GM18508 (cell line): ENCODE measurements around the gene CIITA.
"Not testable (repeated sequence)": the region's sequence is repeated elsewhere in the genome, so short reads cannot be mapped to it uniquely, and the experiment has no call there.

Source experiments
- ATAC-seq: cut with Tn5 transposase; IDR thresholded peaks from one replicate; pipeline ENCODE4 v1.9.1; 2021; ENCODE audit warnings: moderate number of reproducible peaks; ENCODE audit not compliant: insufficient read depth, unreplicated experiment

CIITA gene

DNA sequence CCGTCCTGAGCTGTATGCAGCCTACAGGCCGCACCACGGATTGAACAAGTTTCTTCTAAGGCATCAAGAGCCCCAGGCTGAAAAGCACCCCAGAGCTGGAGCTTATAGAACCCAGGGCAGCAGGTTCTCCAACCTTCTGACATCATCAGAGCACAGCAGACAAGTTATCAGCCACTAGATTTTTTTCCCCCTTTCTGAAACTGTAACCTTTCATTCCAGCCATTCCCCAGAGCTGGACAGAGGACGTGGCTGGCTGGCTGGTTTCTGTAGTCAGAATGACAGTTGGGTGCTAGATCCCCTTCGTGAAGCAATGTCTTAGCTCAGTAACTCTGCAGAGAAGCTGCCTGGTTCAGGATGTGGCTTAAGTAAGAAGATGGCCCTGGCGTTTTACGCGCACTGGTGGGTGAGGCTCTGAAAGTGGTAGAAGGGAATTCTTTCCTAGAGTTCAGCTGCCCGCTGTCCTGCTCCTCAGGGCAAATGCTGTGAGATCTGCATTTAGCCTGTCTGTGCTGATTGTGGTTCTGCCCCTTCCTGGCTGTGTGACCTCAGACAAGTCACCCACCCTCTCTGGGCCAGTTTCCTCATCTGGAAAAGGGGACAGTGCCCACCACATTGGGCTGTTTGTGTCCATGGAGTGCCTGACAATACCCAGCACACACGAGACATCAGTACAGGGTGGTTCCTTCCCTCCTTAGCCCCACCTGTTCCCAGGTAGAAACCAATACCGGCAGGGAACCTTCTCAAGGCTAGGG lies 56.1 kb downstream of the CIITA start:
- no peak for ATAC-seq

DNA sequence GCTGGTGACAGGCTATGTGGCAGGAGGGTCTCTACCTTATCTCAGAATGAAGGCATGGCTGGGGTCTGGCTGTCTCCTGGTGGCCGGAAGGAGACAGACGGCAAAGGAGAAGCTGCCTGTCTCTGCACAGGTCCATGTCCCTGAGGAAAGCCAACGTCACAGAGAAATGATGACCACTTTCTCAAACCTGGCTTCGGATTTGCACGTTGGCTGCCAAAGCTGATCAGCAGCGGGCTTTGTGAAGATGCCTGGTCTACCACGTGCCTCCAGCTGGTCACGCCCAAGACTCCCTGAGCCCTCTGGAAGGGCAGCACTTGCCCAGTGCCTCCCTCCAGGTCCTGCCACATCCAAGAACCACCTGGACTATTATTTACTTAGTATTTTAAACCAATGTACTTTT lies 56.9 kb downstream of the CIITA start:
- ATAC-seq, result no peak

DNA sequence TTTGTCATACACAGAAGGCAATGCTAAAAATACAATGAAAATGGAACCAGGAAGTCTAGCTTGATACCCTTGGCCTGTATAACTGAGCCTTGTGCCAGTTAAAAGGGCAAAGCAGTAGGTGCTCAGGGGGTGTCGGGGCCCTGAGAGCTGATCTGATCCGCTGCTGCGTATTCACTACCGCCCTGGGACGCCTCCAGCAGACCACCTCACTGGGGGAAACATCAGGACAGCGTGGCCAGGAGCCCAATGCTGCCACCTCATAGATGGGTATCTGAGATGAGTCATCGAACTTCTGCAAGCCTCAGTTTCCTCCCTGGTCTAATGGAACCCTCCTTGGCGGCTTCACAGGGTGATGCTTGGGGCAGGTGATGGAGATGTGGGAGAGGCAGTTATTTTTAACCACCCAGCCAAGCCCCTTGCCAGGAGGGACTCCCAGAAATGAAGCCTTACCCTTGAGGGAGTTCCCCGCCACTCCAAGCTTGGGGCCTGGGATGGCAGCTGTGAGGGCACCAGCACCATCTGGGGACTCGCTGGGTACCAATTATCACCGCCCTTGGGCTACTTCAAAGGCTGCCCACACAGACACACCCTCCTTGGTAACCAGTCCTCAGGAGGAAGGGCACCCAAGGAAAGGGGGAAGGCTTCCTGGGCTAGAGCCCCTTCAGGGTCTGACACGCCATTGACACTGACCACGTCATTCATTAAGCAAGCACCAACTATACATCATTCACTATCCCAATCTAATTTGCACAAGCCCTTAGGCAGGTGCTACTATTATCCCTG lies 57.5 kb downstream of the CIITA start:
- ATAC-seq, result no peak

GRCh38 chr16:10935226-10935915 lies 58.4 kb downstream of the CIITA start:
- ATAC-seq, result no peak

DNA sequence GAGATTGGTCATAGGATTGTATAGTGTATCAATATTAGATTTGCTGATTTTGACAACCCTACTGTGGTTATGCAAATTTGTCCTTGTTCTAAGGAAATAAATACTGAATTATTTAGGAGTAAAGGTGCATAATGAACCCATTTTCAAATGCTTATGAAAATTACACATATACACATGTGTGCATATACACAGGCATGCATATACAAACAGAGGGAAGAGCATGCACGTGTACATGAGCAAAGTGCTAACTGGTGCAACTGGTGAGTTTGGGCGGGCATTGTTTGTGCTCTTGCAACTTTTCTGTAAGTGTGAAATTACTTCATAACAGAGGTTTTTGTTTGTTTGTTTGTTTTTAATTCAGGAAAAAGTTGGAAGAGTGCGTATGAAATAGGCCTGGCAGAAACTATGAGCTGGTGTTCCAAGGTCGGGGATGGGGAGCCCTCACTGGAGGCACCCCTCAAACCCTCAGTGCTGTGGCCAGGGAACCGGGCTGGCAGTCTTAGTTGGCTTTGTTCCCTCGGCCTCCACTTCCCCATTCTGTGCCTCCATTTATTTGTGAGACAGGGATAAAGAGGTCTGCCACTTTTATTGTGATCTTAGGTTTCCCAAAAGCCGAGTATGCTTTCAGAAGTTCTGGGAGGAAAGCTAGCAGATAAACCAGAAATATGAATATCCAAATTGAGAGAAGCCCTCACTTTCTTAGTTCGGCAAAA lies 59.4 kb downstream of the CIITA start:
- ATAC-seq, result no peak

DNA sequence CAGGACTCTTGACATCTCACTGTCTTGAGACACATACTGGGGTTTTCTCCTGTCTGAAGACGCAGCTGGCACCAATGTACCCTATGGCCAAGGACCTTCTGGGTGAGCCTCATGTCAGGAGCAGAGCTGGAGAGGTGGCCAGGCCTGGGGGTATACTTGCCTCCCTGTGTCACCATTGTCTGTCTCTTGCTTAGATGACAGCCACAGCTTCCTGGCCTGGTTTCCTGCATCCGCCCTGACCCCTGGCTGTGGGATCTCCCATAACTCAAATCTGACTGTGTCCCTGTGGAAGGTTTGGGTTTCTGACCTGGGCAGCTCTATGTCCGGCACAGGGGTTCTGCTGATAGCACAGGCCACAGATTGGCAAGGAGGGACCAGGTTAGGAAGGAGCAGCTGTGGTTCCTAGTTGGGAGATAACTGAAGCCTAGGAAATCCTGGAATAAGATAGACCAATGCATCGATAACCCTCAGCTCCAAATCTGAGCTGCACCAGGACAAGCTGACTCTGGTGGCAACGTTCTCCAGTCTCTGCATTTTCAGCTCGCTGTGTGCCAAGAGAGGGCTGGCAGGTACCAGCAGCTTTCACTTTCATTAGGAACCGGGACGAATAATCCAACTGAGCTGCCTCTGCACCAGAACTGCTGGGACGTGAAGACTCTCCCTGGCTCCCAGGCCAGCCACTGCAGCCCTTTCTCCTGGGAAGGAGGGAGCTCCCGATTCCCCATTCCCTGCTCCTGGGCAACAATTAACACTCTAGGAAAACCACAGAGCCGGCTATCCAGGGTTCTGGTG lies 60.3 kb downstream of the CIITA start:
- no peak for ATAC-seq

- ATAC-seq, result no peak
Measured at GRCh38 chr16:10938321-10938720, 61.3 kb downstream of the CIITA start.

GRCh38 chr16:10938796-10939648 lies 62.0 kb downstream of the CIITA start:
- ATAC-seq, result no peak

DNA sequence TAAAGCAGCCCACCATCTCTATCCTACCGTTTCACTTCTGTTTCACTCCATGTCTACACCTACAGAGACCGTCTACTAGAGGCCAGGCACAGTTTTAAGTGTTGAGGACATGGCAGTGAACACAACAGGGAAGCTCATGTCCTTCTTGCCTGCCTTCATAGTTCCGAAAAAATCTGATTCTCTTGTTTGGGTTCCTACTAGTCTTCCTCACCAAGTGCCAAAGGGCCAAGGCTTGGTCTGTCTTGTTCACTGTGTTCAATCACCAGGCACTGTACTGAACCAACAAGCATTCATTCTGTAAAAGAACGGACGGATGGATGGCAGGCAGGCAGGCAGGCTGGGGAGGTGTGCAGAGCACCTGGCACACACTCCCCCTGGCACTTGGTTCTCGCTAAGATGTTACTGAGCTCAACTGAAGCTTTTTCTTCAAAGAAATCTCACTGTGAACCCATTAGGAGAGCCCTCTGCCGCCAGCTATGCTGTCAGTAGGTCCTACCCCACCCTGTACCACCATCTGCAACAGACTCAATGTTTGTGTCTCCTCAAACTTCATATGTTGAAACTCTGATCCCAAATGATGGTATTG lies 62.7 kb downstream of the CIITA start:
- ATAC-seq, result no peak

- no peak for ATAC-seq
Measured at GRCh38 chr16:10940501-10941079, 63.6 kb downstream of the CIITA start.

DNA sequence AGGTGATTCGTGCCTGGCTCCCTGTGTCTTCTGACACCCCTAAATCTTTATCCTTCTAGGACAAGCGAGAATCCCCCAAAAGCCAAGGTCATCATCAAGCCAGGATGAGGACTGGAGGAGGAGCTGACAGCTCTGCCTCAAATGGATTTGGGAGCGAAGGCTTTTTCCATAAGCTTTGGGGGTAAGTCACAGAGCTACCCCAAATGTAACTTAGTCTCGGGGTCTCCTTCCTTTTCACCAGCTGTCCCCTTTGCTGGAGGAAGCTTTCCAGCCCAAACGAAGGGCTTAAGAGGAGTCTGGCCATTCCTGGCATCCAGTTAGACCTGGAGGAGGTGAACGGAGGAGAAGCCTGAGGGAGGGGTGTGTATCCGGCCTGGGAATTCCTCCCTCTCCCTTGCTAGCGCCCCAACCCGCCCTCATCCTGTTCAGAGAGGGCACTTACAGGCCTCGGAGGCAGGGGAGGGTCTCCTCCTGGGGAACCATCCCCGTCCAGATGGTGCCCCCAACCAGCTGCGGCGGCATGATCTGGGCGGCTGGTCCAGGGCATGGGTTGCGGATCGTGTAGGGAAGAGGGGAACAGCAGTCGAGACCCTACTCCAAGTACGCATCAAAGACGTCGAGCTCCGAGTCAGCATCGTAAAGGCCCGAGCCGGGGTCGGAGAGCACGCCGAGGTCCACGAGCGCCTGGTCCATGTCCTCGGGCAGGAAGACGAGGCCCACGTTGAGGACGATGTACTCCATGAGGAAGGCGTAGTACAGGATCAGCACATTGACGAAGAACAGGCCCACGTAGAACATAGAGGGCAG lies 64.3 kb downstream of the CIITA start:
- ATAC-seq, result no peak

GRCh38 chr16:10941935-10942351 lies 64.9 kb downstream of the CIITA start:
- ATAC-seq, result not testable (repeated sequence)

DNA sequence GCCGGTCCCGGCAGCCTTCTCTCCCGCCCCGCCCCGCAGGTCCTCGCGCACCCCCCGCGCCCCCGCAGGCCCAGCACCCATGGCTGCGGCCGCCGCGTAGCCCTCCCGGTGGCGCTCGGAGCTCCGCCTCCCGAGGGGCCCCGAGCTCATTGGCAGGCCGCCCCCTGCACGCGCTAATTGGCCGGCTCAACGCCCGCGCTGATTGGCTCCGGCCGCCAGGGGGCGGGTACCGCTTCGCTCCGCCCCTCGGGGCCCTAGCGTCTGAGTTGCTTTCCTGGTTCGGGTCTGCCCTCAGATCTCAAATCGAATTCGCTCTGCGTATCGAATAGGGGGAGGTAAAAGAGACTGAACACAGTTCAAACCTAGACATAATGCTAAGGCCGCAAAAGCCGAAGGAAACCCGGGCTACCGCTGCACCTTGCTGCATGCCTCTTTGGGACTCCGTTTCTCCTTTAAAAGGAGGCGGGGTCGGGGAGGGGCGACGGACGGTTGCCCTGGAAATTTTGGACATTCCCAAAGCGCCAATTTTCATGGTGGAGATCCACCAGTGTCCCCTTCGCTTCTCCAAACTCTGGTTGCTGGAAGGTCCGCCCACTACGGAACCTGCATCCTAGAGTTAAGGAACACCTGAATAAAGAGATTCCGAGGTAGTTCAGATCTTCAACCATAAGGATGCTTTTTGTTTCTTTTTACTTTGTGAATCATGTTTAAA lies 65.5 kb downstream of the CIITA start, which contains the start of gene DEXI:
Gene DEXI (minus strand): TSS at position 117 of the 712 bp plus-strand sequence. CDS start 463 bp downstream, outside the sequence.
- ATAC-seq, result no peak

- no peak for ATAC-seq
Measured at GRCh38 chr16:10943064-10943353, 66.0 kb downstream of the CIITA start.

DNA sequence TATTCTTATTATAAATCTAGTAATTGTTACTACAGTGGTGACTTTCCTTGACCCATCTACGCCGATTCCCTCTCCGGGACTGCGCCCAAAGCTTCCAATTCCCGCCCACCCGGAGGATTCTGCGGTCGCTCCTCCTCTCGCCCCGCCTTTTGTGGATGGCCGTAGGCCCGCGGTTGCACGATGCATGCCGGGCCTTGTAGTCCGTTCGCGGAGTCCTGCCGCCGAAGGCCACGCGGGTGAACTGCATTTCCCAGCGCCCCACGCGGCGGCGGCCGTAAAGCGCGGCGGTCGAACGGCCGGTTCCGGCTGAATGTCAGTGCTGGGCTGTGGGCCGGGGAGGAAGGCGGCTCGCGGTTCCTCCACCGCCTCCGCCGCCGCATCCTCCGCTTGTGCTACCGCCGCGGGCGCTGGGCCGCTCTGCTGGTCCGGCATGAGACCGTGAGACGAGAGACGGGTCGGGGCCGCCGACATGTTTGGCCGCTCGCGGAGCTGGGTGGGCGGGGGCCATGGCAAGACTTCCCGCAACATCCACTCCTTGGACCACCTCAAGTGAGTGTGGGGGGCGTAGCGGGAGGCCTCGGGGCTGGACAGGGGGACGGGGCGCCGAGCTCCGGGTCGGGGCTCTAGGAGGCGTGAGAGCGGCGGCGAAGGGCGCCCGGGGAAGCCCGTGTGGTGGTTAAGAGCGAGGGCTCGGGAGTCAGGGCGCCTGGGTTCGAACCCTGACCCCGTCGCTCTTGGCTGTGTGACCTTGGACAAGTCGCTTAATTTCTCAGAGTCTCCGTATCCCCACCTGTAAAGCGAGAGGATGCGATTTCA lies 67.5 kb downstream of the CIITA start, which contains the start of gene CLEC16A:
Gene CLEC16A (plus strand): TSS at position 316 of the 816 bp plus-strand sequence. CDS start 154 bp downstream, at position 470.
- ATAC-seq, result peak; percentile 42
